ENCODE data around the gene PNCK. TPM values are rescaled to one million over a fixed set of nuclear protein-coding genes. Genes with fewer than 3 reads are reported as not detected.

PNCK gene
- total and polyA plus RNA-seq, 2 experiments from 2014 or later: 3.5 to 11.9 TPM

DNA sequence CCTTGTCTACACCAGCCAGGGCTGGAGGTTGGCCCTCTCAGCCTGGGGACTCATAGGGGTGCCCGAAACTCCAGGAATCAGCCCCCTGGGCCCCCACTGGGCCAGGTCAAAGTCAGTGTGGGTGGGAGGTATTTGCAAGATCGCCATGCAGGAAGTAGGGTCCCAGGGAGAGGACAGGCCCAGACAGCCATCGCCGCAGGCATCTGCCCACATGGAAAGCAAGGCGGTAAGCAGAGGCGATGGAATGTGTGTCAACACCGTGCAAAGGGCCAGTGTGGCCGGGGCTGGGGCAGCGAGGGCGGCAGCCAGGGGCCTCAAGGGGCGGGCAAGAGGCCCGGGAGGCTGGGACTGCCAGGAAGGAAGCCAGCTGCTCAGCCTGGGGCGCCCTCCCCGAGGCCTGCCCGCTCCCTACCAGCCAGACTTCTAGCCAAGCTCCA, 45.9 kb downstream of the PNCK start:
- no peak overlapping the region for H3K4me3 Mint-ChIP-seq
- Histone ChIP-seq H3K4me2 (no peak overlapping the region), H3K4me1 (ENCODE audit: insufficient read depth) (no peaks in the 10 kb centered on the region), H3K27ac (ENCODE audit: low read depth) (no peak overlapping the region), H4K20me1 (replicated peaks; ENCODE audit: insufficient read depth) (no peaks in the 10 kb centered on the region), H3K27me3 (ENCODE audit: insufficient read depth) (no peaks in the 10 kb centered on the region), H3K36me3 (ENCODE audit: insufficient read depth) (no peaks in the 10 kb centered on the region), H3K79me2 (replicated peaks; ENCODE audit: insufficient read depth) (no peaks in the 10 kb centered on the region), H3K9me2 (ENCODE audit: insufficient read depth) (no peaks in the 10 kb centered on the region), H3K4me3 (no peak overlapping the region), H3F3A (replicated peaks; ENCODE audit: low read depth) (no peaks in the 10 kb centered on the region), H2AFZ (no peak overlapping the region)
- H3K27me3 Mint-ChIP-seq (ENCODE audit: insufficient read depth, low read depth, poor library complexity): peaks cover 2% of the 10 kb centered on the region
- TF ChIP-seq CREB1 (CRISPR knock-in tag; IDR thresholded peaks at IDR 0.05; ENCODE audit: low read depth) (no peak), ZNF114 (CRISPR knock-in tag; IDR thresholded peaks at IDR 0.05) (no peak), JUNB (IDR thresholded peaks at IDR 0.05; ENCODE audit: unreplicated experiment) (no peak), EZH2phosphoT487 (IDR thresholded peaks at IDR 0.05; ENCODE audit: unreplicated experiment) (no peak), ZNF331 (CRISPR knock-in tag; IDR thresholded peaks at IDR 0.05; ENCODE audit: low read depth) (no peak), POLR2AphosphoS5 (IDR thresholded peaks at IDR 0.05; ENCODE audit: low read depth) (no peak), STAT1 (IDR thresholded peaks at IDR 0.05; ENCODE audit: unreplicated experiment) (no peak), EZH2 (IDR thresholded peaks at IDR 0.05; ENCODE audit: low read depth, unreplicated experiment) (no peak), NANOG (IDR thresholded peaks at IDR 0.05; ENCODE audit: borderline replicate concordance) (no peak)
- TF ChIP-seq, protein P1, sequence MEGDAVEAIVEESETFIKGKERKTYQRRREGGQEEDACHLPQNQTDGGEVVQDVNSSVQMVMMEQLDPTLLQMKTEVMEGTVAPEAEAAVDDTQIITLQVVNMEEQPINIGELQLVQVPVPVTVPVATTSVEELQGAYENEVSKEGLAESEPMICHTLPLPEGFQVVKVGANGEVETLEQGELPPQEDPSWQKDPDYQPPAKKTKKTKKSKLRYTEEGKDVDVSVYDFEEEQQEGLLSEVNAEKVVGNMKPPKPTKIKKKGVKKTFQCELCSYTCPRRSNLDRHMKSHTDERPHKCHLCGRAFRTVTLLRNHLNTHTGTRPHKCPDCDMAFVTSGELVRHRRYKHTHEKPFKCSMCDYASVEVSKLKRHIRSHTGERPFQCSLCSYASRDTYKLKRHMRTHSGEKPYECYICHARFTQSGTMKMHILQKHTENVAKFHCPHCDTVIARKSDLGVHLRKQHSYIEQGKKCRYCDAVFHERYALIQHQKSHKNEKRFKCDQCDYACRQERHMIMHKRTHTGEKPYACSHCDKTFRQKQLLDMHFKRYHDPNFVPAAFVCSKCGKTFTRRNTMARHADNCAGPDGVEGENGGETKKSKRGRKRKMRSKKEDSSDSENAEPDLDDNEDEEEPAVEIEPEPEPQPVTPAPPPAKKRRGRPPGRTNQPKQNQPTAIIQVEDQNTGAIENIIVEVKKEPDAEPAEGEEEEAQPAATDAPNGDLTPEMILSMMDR (conservative IDR thresholded peaks at IDR 0.05; ENCODE audit: low read depth in 2 of 2): no peak
- TF ChIP-seq, protein P2, sequence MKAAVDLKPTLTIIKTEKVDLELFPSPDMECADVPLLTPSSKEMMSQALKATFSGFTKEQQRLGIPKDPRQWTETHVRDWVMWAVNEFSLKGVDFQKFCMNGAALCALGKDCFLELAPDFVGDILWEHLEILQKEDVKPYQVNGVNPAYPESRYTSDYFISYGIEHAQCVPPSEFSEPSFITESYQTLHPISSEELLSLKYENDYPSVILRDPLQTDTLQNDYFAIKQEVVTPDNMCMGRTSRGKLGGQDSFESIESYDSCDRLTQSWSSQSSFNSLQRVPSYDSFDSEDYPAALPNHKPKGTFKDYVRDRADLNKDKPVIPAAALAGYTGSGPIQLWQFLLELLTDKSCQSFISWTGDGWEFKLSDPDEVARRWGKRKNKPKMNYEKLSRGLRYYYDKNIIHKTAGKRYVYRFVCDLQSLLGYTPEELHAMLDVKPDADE (IDR thresholded peaks at IDR 0.05): no peak
- TF ChIP-seq, protein P3, sequence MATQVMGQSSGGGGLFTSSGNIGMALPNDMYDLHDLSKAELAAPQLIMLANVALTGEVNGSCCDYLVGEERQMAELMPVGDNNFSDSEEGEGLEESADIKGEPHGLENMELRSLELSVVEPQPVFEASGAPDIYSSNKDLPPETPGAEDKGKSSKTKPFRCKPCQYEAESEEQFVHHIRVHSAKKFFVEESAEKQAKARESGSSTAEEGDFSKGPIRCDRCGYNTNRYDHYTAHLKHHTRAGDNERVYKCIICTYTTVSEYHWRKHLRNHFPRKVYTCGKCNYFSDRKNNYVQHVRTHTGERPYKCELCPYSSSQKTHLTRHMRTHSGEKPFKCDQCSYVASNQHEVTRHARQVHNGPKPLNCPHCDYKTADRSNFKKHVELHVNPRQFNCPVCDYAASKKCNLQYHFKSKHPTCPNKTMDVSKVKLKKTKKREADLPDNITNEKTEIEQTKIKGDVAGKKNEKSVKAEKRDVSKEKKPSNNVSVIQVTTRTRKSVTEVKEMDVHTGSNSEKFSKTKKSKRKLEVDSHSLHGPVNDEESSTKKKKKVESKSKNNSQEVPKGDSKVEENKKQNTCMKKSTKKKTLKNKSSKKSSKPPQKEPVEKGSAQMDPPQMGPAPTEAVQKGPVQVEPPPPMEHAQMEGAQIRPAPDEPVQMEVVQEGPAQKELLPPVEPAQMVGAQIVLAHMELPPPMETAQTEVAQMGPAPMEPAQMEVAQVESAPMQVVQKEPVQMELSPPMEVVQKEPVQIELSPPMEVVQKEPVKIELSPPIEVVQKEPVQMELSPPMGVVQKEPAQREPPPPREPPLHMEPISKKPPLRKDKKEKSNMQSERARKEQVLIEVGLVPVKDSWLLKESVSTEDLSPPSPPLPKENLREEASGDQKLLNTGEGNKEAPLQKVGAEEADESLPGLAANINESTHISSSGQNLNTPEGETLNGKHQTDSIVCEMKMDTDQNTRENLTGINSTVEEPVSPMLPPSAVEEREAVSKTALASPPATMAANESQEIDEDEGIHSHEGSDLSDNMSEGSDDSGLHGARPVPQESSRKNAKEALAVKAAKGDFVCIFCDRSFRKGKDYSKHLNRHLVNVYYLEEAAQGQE (IDR thresholded peaks at IDR 0.05; ENCODE audit: unreplicated experiment): no peak
- TF ChIP-seq, protein P4, sequence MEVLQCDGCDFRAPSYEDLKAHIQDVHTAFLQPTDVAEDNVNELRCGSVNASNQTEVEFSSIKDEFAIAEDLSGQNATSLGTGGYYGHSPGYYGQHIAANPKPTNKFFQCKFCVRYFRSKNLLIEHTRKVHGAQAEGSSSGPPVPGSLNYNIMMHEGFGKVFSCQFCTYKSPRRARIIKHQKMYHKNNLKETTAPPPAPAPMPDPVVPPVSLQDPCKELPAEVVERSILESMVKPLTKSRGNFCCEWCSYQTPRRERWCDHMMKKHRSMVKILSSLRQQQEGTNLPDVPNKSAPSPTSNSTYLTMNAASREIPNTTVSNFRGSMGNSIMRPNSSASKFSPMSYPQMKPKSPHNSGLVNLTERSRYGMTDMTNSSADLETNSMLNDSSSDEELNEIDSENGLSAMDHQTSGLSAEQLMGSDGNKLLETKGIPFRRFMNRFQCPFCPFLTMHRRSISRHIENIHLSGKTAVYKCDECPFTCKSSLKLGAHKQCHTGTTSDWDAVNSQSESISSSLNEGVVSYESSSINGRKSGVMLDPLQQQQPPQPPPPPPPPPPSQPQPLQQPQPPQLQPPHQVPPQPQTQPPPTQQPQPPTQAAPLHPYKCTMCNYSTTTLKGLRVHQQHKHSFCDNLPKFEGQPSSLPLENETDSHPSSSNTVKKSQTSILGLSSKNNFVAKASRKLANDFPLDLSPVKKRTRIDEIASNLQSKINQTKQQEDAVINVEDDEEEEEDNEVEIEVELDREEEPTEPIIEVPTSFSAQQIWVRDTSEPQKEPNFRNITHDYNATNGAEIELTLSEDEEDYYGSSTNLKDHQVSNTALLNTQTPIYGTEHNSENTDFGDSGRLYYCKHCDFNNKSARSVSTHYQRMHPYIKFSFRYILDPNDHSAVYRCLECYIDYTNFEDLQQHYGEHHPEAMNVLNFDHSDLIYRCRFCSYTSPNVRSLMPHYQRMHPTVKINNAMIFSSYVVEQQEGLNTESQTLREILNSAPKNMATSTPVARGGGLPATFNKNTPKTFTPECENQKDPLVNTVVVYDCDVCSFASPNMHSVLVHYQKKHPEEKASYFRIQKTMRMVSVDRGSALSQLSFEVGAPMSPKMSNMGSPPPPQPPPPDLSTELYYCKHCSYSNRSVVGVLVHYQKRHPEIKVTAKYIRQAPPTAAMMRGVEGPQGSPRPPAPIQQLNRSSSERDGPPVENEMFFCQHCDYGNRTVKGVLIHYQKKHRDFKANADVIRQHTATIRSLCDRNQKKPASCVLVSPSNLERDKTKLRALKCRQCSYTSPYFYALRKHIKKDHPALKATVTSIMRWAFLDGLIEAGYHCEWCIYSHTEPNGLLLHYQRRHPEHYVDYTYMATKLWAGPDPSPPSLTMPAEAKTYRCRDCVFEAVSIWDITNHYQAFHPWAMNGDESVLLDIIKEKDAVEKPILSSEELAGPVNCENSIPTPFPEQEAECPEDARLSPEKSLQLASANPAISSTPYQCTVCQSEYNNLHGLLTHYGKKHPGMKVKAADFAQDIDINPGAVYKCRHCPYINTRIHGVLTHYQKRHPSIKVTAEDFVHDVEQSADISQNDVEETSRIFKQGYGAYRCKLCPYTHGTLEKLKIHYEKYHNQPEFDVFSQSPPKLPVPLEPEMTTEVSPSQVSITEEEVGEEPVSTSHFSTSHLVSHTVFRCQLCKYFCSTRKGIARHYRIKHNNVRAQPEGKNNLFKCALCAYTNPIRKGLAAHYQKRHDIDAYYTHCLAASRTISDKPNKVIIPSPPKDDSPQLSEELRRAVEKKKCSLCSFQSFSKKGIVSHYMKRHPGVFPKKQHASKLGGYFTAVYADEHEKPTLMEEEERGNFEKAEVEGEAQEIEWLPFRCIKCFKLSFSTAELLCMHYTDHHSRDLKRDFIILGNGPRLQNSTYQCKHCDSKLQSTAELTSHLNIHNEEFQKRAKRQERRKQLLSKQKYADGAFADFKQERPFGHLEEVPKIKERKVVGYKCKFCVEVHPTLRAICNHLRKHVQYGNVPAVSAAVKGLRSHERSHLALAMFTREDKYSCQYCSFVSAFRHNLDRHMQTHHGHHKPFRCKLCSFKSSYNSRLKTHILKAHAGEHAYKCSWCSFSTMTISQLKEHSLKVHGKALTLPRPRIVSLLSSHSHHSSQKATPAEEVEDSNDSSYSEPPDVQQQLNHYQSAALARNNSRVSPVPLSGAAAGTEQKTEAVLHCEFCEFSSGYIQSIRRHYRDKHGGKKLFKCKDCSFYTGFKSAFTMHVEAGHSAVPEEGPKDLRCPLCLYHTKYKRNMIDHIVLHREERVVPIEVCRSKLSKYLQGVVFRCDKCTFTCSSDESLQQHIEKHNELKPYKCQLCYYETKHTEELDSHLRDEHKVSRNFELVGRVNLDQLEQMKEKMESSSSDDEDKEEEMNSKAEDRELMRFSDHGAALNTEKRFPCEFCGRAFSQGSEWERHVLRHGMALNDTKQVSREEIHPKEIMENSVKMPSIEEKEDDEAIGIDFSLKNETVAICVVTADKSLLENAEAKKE (CRISPR knock-in tag; IDR thresholded peaks at IDR 0.05): no peak
- no peak overlapping the region for H3K27ac Mint-ChIP-seq
- H3K36me3 Mint-ChIP-seq (ENCODE audit: low read depth): no peaks in the 10 kb centered on the region
- DNase-seq (ENCODE audit: low spot score) (no peak), ATAC-seq (no peak; the same call in 2 of the 3 replicates)
- H3K4me1 Mint-ChIP-seq: peaks cover 2% of the 10 kb centered on the region; the same call in 1 of the 3 replicates
- H3K9me3 Mint-ChIP-seq: no peaks in the 10 kb centered on the region

Measured in GM23338 (cell line).